ENCODE results near the gene ZNF692.

The ZNF692 gene

DNA sequence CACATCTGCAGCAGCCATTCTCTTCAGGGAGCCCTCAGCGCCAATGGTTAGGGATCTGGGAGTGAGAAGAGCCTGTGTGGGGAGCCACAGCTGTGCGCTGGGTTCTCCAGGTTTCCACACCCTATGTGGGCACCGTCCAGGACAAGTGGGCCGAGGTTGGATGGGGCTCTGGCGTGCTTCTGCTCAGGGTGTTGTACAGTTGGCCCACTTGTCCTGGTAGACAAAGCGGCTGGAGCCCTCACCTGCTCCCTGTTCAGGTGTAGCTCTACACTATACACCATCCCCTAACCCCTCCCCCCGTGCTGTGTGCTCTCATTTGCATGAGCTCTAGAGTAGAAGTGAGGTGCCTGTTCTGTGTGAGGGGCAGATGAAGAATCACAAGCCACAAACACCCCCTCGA, 45.3 kb downstream of the ZNF692 start:
- Histone ChIP-seq H3K4me1 (ENCODE audit: control insufficient read depth, insufficient read depth, low read length) (no peaks in the 10 kb centered on the region; the same call in 1 of the 2 replicates), H3K4me3 (ENCODE audit: low read depth, low read length) (no peak overlapping the region), H3K36me3 (ENCODE audit: control insufficient read depth, insufficient read depth, low read length) (peaks cover 58% of the 10 kb centered on the region), H3K27ac (ENCODE audit: low read depth, low read length) (no peak overlapping the region), H3K9ac (ENCODE audit: low read length) (no peak overlapping the region), H3K27me3 (ENCODE audit: control insufficient read depth, insufficient read depth, low read length) (no peaks in the 10 kb centered on the region), H3K9me3 (ENCODE audit: control insufficient read depth, insufficient read depth, low read depth, low read length) (no peaks in the 10 kb centered on the region)

DNA sequence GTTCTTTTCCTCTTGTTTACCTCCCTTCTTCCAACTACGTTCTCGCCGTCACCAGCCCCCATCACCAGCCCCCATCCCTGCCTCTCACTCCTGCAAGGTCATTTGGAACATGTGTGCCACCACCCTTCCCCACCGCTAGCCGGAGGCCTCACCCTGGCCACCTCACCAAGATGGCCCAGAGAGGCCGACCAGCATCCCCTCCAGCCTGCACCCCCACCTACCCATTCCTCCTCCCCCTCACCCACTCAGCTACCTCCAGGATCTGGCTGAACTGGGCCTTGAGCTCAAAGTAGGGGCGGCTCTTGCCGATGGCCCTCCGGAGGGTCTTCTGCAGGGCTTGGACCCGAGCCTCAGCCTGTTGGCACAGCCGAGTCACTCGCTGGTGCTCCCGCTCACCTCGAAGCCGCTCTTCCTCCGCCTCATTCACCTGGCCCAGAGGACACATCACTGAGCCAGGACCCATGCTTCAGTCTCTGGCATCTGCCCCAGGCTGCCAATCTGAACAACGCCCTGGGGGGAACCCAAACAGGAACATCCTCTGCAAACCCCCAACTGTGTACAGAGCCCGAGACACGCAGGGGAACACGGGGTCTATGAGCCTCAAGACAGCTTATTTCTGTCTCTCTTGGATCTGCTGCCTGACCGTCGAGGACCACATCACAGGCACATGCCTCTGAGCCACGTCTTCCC, 46.0 kb downstream of the ZNF692 start:
- Histone ChIP-seq H3K9me3 (ENCODE audit: control insufficient read depth, insufficient read depth, low read depth, low read length) (no peaks in the 10 kb centered on the region), H3K27me3 (ENCODE audit: control insufficient read depth, insufficient read depth, low read length) (no peaks in the 10 kb centered on the region), H3K27ac (ENCODE audit: low read depth, low read length) (no peak overlapping the region), H3K4me1 (ENCODE audit: control insufficient read depth, insufficient read depth, low read length) (no peaks in the 10 kb centered on the region; the same call in 1 of the 2 replicates), H3K9ac (ENCODE audit: low read length) (no peak overlapping the region), H3K4me3 (ENCODE audit: low read depth, low read length) (no peak overlapping the region), H3K36me3 (ENCODE audit: control insufficient read depth, insufficient read depth, low read length) (peaks cover 58% of the 10 kb centered on the region)

DNA sequence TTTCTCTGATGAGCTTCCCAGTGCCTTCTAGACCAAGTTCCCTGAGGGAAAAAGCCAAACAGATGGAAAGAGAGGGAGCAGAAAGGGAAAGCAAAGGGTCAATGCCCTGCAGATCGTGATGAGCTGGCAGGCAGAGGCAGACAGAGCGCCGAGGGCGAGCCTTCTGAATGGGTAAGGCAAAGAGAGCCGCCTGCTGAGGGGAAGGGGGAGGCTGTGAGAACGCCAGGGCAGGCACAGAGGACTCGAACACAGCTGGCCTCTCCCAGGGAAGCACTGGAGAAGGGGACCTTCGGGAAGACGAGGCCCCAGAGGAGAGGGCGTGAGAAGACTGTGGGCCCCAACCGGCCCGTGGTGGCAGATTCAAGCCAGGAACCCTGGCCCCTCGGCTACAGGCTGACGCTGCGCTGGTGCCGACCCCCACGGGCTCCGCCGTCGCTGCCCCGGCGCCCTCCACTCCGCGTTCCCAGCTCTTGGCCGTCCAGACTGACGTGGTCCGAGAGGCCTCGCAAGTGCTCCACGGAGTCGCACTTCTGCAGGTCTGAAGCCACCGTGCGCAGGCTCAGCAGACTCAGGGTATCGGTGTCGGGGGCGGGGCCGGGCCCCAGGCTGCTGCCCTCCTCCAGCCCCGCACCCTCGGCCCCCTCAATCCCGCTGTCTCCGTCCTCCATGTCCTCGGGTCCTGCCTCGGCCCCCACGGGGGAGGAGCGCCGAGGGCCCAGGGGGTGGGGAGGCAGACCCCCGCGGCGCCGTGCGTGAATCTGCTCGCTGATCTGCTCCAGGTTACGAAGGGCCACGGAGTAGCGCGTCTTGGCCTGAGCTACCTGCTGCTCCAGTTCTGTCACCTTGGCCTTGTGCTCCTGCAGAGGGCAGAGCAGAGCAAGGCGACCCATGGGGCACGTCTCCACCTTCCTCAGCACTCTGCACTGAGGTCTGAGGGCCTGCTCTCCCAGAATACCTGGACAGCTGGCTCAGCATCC, 47.1 kb downstream of the ZNF692 start:
- Histone ChIP-seq H3K36me3 (ENCODE audit: control insufficient read depth, insufficient read depth, low read length) (peaks cover 55% of the 10 kb centered on the region), H3K9me3 (ENCODE audit: control insufficient read depth, insufficient read depth, low read depth, low read length) (no peaks in the 10 kb centered on the region), H3K4me3 (ENCODE audit: low read depth, low read length) (no peak overlapping the region), H3K27me3 (ENCODE audit: control insufficient read depth, insufficient read depth, low read length) (no peaks in the 10 kb centered on the region), H3K9ac (ENCODE audit: low read length) (no peak overlapping the region), H3K4me1 (ENCODE audit: control insufficient read depth, insufficient read depth, low read length) (no peaks in the 10 kb centered on the region; the same call in 1 of the 2 replicates), H3K27ac (ENCODE audit: low read depth, low read length) (no peak overlapping the region)

DNA sequence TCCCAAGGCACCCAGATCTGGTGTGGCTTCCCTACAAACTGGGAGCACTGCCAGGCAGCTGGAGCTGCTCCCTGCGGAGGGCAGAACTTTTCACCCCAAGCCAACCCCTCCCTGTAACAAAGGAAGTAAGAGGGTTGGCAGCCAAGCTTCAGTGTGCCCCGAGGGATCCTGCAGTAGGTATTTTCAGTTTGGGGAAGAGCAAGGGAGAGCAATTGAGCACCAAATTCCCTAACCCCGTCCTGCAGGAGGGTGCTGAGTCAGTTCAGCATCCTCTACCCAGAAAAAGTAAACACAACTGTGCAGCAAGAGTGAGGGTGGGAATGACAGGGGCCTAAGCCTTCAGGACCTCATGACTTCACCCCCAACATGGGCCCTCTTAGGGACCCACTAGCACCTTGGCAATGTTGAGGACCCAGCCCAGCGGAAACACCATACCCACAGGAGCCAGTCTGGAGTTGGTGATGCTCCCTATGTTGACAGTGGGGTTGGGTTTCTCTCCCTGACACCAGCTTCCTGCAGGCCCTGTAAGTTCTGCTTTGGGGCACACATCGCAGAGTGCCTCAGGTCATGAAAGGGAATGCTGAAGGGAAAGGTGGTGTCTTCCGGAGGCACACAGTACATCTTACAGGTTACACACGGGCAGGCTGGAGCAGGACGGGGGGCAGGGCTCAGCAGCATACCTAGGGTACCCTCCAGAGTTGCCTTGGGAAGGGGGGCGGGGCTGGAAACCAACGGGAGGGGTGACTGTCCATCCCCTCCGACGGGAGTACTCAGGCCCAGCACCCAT, 48.0 kb downstream of the ZNF692 start:
- no peak overlapping the region for H3K4me3 ChIP-seq (ENCODE audit: low read depth, low read length)
- no peak overlapping the region for H3K27ac ChIP-seq (ENCODE audit: low read depth, low read length)
- no peaks in the 10 kb centered on the region; the same call in 1 of the 2 replicates for H3K4me1 ChIP-seq (ENCODE audit: control insufficient read depth, insufficient read depth, low read length)
- no peak overlapping the region for H3K9ac ChIP-seq (ENCODE audit: low read length)
- H3K36me3 ChIP-seq (ENCODE audit: control insufficient read depth, insufficient read depth, low read length) = peaks cover 47% of the 10 kb centered on the region
- no peaks in the 10 kb centered on the region for H3K27me3 ChIP-seq (ENCODE audit: control insufficient read depth, insufficient read depth, low read length)
- H3K9me3 ChIP-seq (ENCODE audit: control insufficient read depth, insufficient read depth, low read depth, low read length) = no peaks in the 10 kb centered on the region; the same call in 1 of the 2 replicates

DNA sequence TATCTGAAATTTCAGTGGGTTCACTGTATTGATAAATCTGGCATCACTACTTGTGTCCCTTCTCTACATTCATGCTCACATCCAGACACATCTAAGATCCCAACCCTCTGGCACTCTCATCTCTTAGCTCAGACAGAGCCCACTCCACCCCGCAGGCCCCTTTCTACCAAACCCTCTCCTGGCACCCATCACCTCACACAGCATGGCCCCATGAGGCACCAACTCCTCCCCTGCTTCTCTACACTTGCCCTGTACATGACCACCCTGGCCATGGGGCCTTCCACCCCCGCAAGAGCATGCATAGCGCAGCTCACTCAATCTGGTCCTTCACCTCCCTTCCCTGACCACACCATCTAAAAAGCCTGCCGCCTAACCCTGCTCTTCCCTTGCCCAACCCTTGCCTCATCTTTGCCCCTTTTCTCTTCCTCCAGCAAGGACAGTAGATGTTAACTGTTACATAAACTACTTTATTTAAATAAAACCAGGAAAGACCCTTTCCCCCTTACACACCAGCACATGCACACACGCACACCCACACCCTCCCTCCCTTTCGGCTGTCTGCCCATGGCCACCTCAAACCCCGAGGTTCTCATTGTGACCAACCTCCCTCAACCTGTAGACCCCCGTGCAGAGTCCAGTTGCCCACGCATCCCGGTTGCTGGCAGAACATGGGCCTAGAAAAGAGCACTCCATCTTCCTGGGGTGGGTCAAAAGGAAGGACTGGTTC, 48.7 kb downstream of the ZNF692 start:
- peaks cover 3% of the 10 kb centered on the region; the same call in 1 of the 2 replicates for H3K9me3 ChIP-seq (ENCODE audit: control insufficient read depth, insufficient read depth, low read depth, low read length)
- H3K9ac ChIP-seq (ENCODE audit: low read length) = no peak overlapping the region
- no peaks in the 10 kb centered on the region for H3K4me1 ChIP-seq (ENCODE audit: control insufficient read depth, insufficient read depth, low read length)
- H3K4me3 ChIP-seq (ENCODE audit: low read depth, low read length) = no peak overlapping the region
- no peaks in the 10 kb centered on the region for H3K27me3 ChIP-seq (ENCODE audit: control insufficient read depth, insufficient read depth, low read length)
- H3K36me3 ChIP-seq (ENCODE audit: control insufficient read depth, insufficient read depth, low read length) = peaks cover 40% of the 10 kb centered on the region
- no peak overlapping the region for H3K27ac ChIP-seq (ENCODE audit: low read depth, low read length)

DNA sequence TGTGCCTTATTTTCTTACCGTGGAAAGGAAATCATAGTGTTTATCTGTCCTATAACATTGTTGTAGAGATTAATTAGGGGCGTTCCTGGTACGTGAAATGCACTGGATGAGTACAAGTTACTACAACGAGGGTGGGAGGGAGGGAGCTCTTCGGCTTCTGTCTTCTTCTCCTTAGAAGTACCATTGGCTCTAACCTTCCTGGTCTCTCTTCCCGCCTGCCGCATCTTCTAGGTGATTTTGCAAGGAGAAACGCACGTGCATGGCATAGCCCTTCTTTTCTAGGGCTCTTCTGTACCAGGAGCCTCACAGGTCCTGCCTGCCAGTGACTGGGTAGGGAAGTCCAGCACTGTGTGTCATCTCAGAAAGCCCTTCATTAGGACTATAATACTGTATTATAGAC, 50.0 kb downstream of the ZNF692 start:
- Histone ChIP-seq H3K9ac (ENCODE audit: low read length) (no peak overlapping the region), H3K9me3 (ENCODE audit: control insufficient read depth, insufficient read depth, low read depth, low read length) (peaks cover 3% of the 10 kb centered on the region; the same call in 1 of the 2 replicates), H3K27ac (ENCODE audit: low read depth, low read length) (no peak overlapping the region), H3K4me3 (ENCODE audit: low read depth, low read length) (no peak overlapping the region), H3K36me3 (ENCODE audit: control insufficient read depth, insufficient read depth, low read length) (peaks cover 27% of the 10 kb centered on the region), H3K27me3 (ENCODE audit: control insufficient read depth, insufficient read depth, low read length) (no peaks in the 10 kb centered on the region), H3K4me1 (ENCODE audit: control insufficient read depth, insufficient read depth, low read length) (no peaks in the 10 kb centered on the region)

DNA sequence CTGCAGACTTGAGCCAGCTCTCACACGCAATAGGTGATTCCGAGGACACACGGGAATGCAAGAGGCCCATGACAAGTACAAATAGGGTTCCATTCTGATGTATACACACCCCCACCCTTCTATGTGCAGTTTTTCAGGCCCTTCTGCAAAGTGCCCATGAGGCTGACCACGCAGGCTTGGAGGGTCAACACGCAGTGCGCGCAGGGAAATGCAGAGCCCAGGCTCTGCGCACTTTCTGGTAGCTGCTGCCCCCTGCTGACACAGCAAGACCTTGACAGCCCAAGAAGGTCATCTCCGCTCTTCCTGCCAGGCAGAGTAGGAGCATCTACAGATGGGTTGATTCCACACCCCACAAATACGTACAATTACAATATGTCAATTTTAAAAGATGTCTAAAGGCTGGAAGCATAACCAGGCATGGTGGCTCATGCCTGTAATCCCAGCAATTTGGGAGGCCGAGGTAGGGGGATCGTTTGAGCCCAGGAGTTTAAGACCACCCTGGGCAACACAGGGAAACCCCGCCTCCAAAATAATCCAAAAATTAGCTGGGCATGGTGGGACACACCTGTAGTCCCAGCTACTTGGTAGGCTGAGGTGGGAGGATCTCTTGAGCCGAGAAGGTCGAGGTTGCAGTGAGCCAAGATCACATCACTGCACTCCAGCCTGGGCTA, 51.7 kb downstream of the ZNF692 start:
- Histone ChIP-seq H3K9me3 (ENCODE audit: control insufficient read depth, insufficient read depth, low read depth, low read length) (peaks cover 12% of the 10 kb centered on the region; the same call in 1 of the 2 replicates), H3K27me3 (ENCODE audit: control insufficient read depth, insufficient read depth, low read length) (no peaks in the 10 kb centered on the region), H3K4me1 (ENCODE audit: control insufficient read depth, insufficient read depth, low read length) (no peaks in the 10 kb centered on the region), H3K9ac (ENCODE audit: low read length) (no peak overlapping the region), H3K4me3 (ENCODE audit: low read depth, low read length) (no peak overlapping the region), H3K27ac (ENCODE audit: low read depth, low read length) (no peak overlapping the region), H3K36me3 (ENCODE audit: control insufficient read depth, insufficient read depth, low read length) (peaks cover 12% of the 10 kb centered on the region; the same call in 1 of the 2 replicates)

DNA sequence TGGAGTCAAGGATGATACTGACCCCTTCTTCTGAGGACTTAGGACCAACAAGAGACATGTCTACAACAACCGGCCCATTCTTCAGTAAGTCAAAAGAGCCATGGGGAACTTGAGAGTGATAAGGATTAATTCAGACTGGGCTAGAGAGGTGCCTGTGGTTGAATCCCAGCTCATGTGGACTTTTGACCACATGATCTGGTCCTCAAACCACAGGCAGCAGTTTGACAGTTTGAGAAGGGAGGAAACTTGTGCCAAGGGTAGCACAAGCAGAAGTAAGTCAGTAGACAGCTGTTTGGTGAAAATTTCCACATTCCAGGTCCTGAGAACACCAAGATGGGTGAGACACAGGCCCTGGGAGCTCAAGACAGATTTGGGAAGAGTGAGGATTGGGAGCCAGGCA, 53.0 kb downstream of the ZNF692 start:
- Histone ChIP-seq H3K9ac (ENCODE audit: low read length) (no peak overlapping the region), H3K9me3 (ENCODE audit: control insufficient read depth, insufficient read depth, low read depth, low read length) (peaks cover 15% of the 10 kb centered on the region; the same call in 1 of the 2 replicates), H3K27ac (ENCODE audit: low read depth, low read length) (no peak overlapping the region), H3K36me3 (ENCODE audit: control insufficient read depth, insufficient read depth, low read length) (peaks cover 1% of the 10 kb centered on the region; the same call in 1 of the 2 replicates), H3K4me3 (ENCODE audit: low read depth, low read length) (no peak overlapping the region), H3K27me3 (ENCODE audit: control insufficient read depth, insufficient read depth, low read length) (no peaks in the 10 kb centered on the region), H3K4me1 (ENCODE audit: control insufficient read depth, insufficient read depth, low read length) (no peaks in the 10 kb centered on the region)

DNA sequence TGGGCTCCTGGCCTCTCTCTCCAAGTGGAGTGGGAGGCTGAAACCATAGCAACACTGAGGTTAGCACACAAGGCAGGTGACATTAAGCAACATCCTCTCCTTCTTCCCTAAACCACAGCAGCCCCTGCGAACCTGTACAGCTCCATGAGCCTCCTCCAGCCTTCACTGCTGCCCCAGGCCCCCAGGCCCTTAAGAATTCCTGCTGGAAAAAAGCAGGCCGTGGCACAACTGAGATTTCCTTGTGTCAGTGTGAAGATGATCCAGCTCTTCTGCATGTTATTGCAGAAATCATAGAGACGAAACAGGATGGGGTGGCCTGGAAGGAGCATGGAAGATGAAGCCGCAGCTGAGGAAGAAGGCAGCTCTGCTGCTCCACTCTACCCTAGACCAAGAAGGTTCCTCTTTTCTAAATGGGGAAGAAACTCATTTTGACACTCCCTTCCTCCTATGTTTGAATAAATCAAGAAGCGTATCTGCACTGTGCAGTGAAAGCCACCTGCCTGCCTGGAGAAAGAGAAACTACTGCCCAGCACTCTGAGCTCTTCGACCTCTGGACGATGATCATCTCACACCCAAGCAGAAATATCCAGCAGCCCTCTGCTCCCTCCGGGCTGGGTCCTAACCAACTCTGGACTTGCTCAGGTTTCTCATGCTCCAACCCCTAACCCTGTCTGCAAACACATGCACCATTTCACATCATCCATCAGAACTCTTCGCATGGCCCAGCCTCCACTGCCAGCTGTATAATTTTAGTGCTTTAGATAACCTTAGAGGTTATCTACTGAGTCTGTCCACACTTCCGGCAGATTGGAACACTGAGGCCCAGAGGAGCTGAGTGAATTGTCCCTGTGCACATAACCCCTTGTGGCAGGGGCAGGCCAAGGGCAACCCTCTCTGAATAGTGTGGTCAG, 53.9 kb downstream of the ZNF692 start:
- H3K4me3 ChIP-seq (ENCODE audit: low read depth, low read length) = no peak overlapping the region
- H3K4me1 ChIP-seq (ENCODE audit: control insufficient read depth, insufficient read depth, low read length) = no peaks in the 10 kb centered on the region
- no peaks in the 10 kb centered on the region for H3K36me3 ChIP-seq (ENCODE audit: control insufficient read depth, insufficient read depth, low read length)
- H3K9me3 ChIP-seq (ENCODE audit: control insufficient read depth, insufficient read depth, low read depth, low read length) = peaks cover 15% of the 10 kb centered on the region; the same call in 1 of the 2 replicates
- H3K27me3 ChIP-seq (ENCODE audit: control insufficient read depth, insufficient read depth, low read length) = no peaks in the 10 kb centered on the region
- H3K27ac ChIP-seq (ENCODE audit: low read depth, low read length) = no peak overlapping the region
- H3K9ac ChIP-seq (ENCODE audit: low read length) = no peak overlapping the region

Data from HUES6 (cell line).